ENCODE data around the gene SLC1A2. TPM values are rescaled to one million over a fixed set of nuclear protein-coding genes. Genes with fewer than 3 reads are reported as not detected.

The SLC1A2 gene
- total and polyA plus RNA-seq, 2 donors = 0.38 to 0.71 TPM

DNA sequence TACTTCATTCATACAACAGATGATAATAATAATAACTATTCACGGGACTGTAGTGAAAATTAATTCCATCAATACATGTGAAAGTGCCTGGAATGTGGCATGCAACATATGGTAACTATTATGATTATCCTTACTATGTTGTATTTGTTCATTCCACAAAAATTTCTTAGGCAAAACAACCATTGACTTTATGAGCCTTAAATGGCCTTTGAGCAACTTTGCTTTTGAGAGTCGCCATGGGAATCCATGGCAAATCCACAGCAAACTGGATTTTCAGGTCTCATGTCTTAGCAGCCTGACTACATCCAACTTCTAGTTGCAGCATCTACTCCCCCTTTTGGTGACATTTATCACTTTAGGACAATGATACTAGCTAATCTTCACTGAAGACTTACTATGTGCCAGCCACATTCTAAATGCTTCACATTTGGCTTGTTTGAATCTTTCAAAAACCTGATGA lies 56.8 kb downstream of the SLC1A2 start:
- Histone ChIP-seq H3K27me3 (ENCODE audit: control insufficient read depth in 2 of 2, insufficient read depth in 1 of 2, low read length in 1 of 2) (no peaks in the 10 kb centered on the region), H3K4me3 (ENCODE audit: low read length in 2 of 2) (no peak overlapping the region), H3K36me3 (ENCODE audit: control insufficient read depth in 2 of 2, insufficient read depth in 2 of 2, low read length in 1 of 2) (no peaks in the 10 kb centered on the region), H3K27ac (ENCODE audit: low read depth in 1 of 2, low read length in 1 of 2) (no peak overlapping the region), H3K9me3 (ENCODE audit: control insufficient read depth in 2 of 2, insufficient read depth in 1 of 2, low read length in 1 of 2) (no peaks in the 10 kb centered on the region), H3K4me1 (ENCODE audit: control insufficient read depth in 2 of 2, insufficient read depth in 2 of 2, low read length in 2 of 2) (no peaks in the 10 kb centered on the region)
- DNase-seq (ENCODE audit: low read depth in 6 of 9, low spot score in 9 of 9) = no peak
- 96% methylated on average over 2 of the region's 2 CpGs for WGBS

DNA sequence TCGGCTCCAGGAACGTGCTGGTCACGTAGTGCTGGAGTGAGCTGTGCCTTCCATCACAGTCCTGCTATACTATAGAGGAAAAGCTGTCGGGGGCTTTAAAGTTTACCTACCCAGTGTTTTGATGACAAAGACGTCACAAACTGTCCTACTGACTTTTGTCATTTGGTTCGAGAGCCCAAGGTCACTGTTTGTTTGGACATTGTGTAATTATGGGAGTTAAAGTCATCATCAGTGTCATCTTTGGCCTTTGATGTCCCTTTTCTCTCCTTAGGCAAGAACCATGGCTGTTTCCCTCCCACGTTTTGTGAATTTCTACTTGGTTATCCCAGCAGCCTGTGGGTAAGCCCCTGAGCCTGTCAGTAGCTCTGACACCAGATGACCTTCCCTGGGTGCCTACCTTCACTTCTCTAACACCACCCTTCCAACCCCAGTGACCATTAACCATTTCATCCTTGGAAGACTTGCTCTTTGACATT lies 59.3 kb downstream of the SLC1A2 start:
- WGBS = 93% methylated on average over 7 of the region's 7 CpGs
- DNase-seq (ENCODE audit: low read depth in 6 of 9, low spot score in 9 of 9) = no peak
- Histone ChIP-seq H3K27me3 (ENCODE audit: control insufficient read depth in 2 of 2, insufficient read depth in 1 of 2, low read length in 1 of 2) (no peaks in the 10 kb centered on the region), H3K9me3 (ENCODE audit: control insufficient read depth in 2 of 2, insufficient read depth in 1 of 2, low read length in 1 of 2) (no peaks in the 10 kb centered on the region), H3K4me1 (ENCODE audit: control insufficient read depth in 2 of 2, insufficient read depth in 2 of 2, low read length in 2 of 2) (no peaks in the 10 kb centered on the region), H3K36me3 (ENCODE audit: control insufficient read depth in 2 of 2, insufficient read depth in 2 of 2, low read length in 1 of 2) (no peaks in the 10 kb centered on the region), H3K27ac (ENCODE audit: low read depth in 1 of 2, low read length in 1 of 2) (no peak overlapping the region), H3K4me3 (ENCODE audit: low read length in 2 of 2) (no peak overlapping the region)

DNA sequence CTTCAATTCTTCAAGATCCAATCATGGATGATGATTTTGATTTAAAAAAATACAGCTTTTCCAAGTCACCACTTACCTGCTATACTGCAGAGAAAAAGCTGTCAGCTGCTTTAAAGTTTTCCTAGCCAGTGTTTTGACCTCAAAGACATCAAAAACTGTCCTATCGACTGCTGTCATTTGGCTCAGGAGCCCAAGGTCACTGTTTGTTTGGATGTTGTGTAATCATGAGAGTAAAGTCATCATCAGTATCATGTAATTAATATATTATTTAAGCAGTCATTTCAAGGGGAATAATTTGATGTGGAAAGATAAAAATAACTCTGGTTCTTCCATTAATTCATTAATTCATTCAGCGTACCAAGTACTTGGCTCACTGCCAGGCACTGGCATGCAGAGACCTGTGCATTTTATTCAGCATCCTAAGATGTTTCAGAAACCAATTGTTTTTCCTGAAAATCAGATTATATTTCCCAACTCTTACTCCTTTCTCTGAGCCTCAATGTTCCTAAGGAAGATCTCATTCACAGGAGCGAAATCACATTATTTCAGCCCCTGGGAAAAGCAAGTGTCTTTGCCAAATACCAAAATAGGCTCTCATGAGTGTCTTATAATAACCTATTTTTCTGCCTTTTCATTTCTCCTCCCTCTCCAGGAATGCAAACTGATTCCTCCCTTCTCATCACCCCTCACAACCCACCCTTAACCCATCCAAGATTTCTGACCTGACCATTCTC lies 59.9 kb downstream of the SLC1A2 start:
- H3K9me3 ChIP-seq (ENCODE audit: control insufficient read depth in 2 of 2, insufficient read depth in 1 of 2, low read length in 1 of 2) = no peaks in the 10 kb centered on the region
- DNase-seq (ENCODE audit: low read depth in 6 of 9, low spot score in 9 of 9) = no peak
- WGBS = 91% methylated on average over 3 of the region's 3 CpGs
- H3K27ac ChIP-seq (ENCODE audit: low read depth in 1 of 2, low read length in 1 of 2) = no peak overlapping the region
- H3K36me3 ChIP-seq (ENCODE audit: control insufficient read depth in 2 of 2, insufficient read depth in 2 of 2, low read length in 1 of 2) = no peaks in the 10 kb centered on the region
- no peaks in the 10 kb centered on the region for H3K4me1 ChIP-seq (ENCODE audit: control insufficient read depth in 2 of 2, insufficient read depth in 2 of 2, low read length in 2 of 2)
- no peaks in the 10 kb centered on the region for H3K27me3 ChIP-seq (ENCODE audit: control insufficient read depth in 2 of 2, insufficient read depth in 1 of 2, low read length in 1 of 2)
- H3K4me3 ChIP-seq (ENCODE audit: low read length in 2 of 2) = no peak overlapping the region

DNA sequence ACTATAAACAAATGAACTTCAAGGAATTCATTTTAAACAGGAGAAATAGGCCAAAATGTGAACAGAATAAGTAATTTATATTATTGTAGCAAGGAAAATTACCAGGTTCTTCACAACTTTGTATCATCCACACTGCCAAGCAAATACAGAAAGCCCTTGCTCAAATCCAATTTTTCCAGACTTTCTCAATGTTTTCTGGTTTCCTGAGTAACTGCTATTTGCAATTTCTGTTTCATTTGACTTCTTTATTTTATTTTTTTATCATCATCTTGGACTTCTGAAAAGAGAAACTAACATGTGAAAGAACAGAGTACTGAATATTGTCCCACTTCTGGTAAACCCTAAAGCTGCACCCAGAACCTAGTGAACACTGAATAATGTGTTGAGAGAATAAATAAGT lies 61.0 kb downstream of the SLC1A2 start:
- Histone ChIP-seq H3K4me1 (ENCODE audit: control insufficient read depth in 2 of 2, insufficient read depth in 2 of 2, low read length in 2 of 2) (no peaks in the 10 kb centered on the region), H3K27ac (ENCODE audit: low read depth in 1 of 2, low read length in 1 of 2) (no peak overlapping the region), H3K27me3 (ENCODE audit: control insufficient read depth in 2 of 2, insufficient read depth in 1 of 2, low read length in 1 of 2) (no peaks in the 10 kb centered on the region), H3K36me3 (ENCODE audit: control insufficient read depth in 2 of 2, insufficient read depth in 2 of 2, low read length in 1 of 2) (no peaks in the 10 kb centered on the region), H3K4me3 (ENCODE audit: low read length in 2 of 2) (no peak overlapping the region), H3K9me3 (ENCODE audit: control insufficient read depth in 2 of 2, insufficient read depth in 1 of 2, low read length in 1 of 2) (no peaks in the 10 kb centered on the region)
- DNase-seq (ENCODE audit: low read depth in 6 of 9, low spot score in 9 of 9) = no peak

DNA sequence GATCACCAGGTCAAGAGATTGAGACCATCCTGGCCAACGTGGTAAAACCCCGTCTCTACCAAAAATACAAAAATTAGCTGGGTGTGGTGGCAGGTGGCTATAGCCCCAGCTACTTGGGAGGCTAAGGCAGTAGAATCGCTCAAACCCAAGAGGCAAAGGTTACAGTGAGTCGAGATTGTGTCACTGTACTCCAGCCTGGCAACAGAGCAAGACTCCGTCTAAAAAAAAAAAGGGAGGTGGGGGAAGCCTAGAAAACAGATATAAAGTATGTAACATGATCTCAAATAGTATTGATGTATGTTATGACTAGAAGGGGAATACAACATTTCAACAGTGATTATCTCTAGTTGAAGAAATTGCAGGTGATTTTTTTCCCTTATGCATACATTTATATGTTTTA lies 61.4 kb downstream of the SLC1A2 start:
- 90% methylated on average over 5 of the region's 5 CpGs for WGBS
- H3K36me3 ChIP-seq (ENCODE audit: control insufficient read depth in 2 of 2, insufficient read depth in 2 of 2, low read length in 1 of 2) = no peaks in the 10 kb centered on the region

DNA sequence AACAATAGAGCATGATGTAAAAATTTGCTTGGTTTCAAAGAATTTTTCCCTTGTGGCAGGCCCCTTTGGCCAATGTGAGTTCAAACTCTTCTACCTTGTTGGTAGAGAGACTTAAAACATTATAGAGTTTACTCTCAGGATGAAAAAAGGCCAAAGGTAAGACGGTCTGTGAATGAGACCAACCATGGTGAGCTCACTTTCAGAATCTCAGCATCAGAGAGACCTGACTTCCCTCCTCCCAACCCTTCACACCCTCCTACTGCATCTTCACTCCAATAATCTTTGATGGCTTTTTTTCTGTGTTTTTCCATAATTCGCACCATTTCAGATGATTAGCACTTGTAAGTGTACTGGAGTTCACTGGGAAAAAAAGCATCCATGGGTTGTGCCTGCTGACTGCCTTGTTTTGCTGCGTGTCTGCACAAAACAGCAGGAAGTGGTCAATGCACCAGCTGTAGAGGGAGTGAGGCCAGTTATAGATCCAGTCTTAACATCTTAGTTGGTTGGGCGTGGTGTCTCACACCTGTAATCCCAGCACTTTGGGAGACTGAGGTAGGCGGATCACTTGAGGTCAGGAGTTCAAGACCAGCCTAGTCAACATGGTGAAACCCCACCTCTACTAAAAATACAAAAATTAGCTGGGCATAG lies 64.1 kb downstream of the SLC1A2 start:
- 91% methylated on average over 5 of the region's 5 CpGs for WGBS
- no peaks in the 10 kb centered on the region for H3K9me3 ChIP-seq (ENCODE audit: control insufficient read depth in 2 of 2, insufficient read depth in 1 of 2, low read length in 1 of 2)
- no peak overlapping the region for H3K27ac ChIP-seq (ENCODE audit: low read depth in 1 of 2, low read length in 1 of 2)
- H3K4me1 ChIP-seq (ENCODE audit: control insufficient read depth in 2 of 2, insufficient read depth in 2 of 2, low read length in 2 of 2) = no peaks in the 10 kb centered on the region
- no peak overlapping the region for H3K4me3 ChIP-seq (ENCODE audit: low read length in 2 of 2)
- H3K36me3 ChIP-seq (ENCODE audit: control insufficient read depth in 2 of 2, insufficient read depth in 2 of 2, low read length in 1 of 2) = no peaks in the 10 kb centered on the region
- DNase-seq (ENCODE audit: low read depth in 6 of 9, low spot score in 9 of 9) = no peak
- H3K27me3 ChIP-seq (ENCODE audit: control insufficient read depth in 2 of 2, insufficient read depth in 1 of 2, low read length in 1 of 2) = no peaks in the 10 kb centered on the region

More for the DNA sequence above, 61.4 kb downstream of the SLC1A2 start:
- Histone ChIP-seq H3K27ac (ENCODE audit: low read depth in 1 of 2, low read length in 1 of 2) (no peak overlapping the region), H3K27me3 (ENCODE audit: control insufficient read depth in 2 of 2, insufficient read depth in 1 of 2, low read length in 1 of 2) (no peaks in the 10 kb centered on the region), H3K4me3 (ENCODE audit: low read length in 2 of 2) (no peak overlapping the region), H3K9me3 (ENCODE audit: control insufficient read depth in 2 of 2, insufficient read depth in 1 of 2, low read length in 1 of 2) (no peaks in the 10 kb centered on the region), H3K4me1 (ENCODE audit: control insufficient read depth in 2 of 2, insufficient read depth in 2 of 2, low read length in 2 of 2) (no peaks in the 10 kb centered on the region)
- DNase-seq (ENCODE audit: low read depth in 6 of 9, low spot score in 9 of 9) = no peak

DNA sequence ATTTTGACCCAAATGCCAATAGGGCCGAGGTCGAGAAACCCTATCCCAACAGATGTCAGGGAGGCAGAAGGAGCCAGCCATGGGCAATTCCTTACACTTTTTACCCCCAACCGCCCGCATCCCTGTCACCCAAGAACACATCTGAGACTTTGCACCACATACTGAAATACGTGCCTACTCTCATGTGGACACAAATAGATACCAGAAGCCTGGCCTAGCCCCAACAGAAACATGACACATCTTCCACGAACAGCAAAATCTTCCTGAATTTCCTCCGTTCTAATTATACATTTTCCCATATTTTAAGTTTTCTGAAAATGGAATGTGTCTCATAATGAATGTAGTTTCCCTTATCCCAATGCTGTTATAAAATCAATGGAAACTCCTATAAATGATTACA lies 64.7 kb downstream of the SLC1A2 start:
- H3K27me3 ChIP-seq (ENCODE audit: control insufficient read depth in 2 of 2, insufficient read depth in 1 of 2, low read length in 1 of 2) = no peaks in the 10 kb centered on the region
- 97% methylated on average over 7 of the region's 7 CpGs for WGBS
- no peaks in the 10 kb centered on the region for H3K9me3 ChIP-seq (ENCODE audit: control insufficient read depth in 2 of 2, insufficient read depth in 1 of 2, low read length in 1 of 2)
- no peak overlapping the region for H3K27ac ChIP-seq (ENCODE audit: low read depth in 1 of 2, low read length in 1 of 2)
- DNase-seq (ENCODE audit: low read depth in 6 of 9, low spot score in 9 of 9) = no peak
- H3K36me3 ChIP-seq (ENCODE audit: control insufficient read depth in 2 of 2, insufficient read depth in 2 of 2, low read length in 1 of 2) = no peaks in the 10 kb centered on the region
- H3K4me1 ChIP-seq (ENCODE audit: control insufficient read depth in 2 of 2, insufficient read depth in 2 of 2, low read length in 2 of 2) = peaks cover 0 to 2% of the 10 kb centered on the region in 2 donors
- no peak overlapping the region for H3K4me3 ChIP-seq (ENCODE audit: low read length in 2 of 2)

DNA sequence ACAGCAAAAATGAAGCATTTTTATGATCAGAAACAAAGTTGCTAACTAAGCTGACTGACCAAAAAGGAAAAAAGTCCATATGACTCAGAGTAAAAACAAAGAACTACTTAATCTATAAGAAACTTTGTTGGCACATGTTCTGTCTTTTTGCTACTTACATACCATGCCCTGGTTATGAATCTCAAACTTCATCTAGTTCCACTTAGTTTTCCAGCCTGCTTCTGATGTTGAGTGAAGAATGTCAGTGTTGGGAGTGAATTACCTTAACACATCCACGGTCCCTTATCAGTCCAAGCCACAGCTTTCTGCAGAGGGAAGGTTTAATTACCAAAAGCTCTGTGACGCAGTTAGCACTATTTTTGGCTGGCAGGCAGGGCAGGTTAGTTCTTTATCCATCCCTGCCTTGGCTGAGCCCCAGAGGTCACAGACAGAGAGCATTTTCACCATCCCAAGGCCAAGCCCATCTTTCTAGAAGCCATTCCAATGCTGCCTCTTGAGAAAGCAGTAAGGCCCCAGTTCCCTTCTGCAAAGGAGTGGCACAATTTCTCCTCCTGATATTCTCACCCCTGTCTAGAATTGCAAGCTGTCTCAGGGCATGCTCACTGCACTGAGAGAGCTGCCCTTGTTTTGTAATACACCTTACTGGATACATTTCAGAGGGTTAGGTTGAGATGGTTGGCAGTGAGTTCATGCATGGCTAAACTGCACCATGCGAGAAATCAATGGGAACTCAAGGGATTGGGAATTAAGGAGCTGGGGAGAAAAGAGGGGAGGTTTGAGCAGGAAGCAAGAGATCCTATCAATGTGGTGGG lies 67.1 kb downstream of the SLC1A2 start:
- Histone ChIP-seq H3K4me1 (ENCODE audit: control insufficient read depth in 2 of 2, insufficient read depth in 2 of 2, low read length in 2 of 2) (peaks cover 0 to 6% of the 10 kb centered on the region in 2 donors), H3K27me3 (ENCODE audit: control insufficient read depth in 2 of 2, insufficient read depth in 1 of 2, low read length in 1 of 2) (no peaks in the 10 kb centered on the region), H3K27ac (ENCODE audit: low read depth in 1 of 2, low read length in 1 of 2) (no peak overlapping the region), H3K9me3 (ENCODE audit: control insufficient read depth in 2 of 2, insufficient read depth in 1 of 2, low read length in 1 of 2) (no peaks in the 10 kb centered on the region), H3K36me3 (ENCODE audit: control insufficient read depth in 2 of 2, insufficient read depth in 2 of 2, low read length in 1 of 2) (no peaks in the 10 kb centered on the region), H3K4me3 (ENCODE audit: low read length in 2 of 2) (no peak overlapping the region)
- DNase-seq (ENCODE audit: low read depth in 6 of 9, low spot score in 9 of 9) = no peak
- 78% methylated on average over 3 of the region's 3 CpGs for WGBS

DNA sequence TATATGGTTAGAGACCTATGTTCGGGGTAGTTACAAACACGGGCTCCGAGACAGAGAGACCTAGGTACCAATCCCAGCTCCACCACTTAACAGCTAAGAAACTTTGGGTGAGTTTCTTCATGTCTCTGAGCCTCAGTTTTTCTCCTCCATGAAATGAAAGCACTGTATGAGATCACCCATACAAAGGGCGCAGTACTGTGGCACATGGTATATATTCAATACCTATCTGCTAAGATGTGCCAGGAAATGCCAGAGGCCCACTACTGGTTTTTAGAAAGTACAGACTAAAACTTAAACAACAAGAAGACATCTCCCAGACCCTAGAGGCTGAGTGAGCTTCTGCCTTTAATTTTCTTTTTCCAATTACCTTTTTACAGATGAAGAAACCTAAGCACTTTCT lies 69.5 kb downstream of the SLC1A2 start:
- Histone ChIP-seq H3K9me3 (ENCODE audit: control insufficient read depth in 2 of 2, insufficient read depth in 1 of 2, low read length in 1 of 2) (no peaks in the 10 kb centered on the region), H3K27ac (ENCODE audit: low read depth in 1 of 2, low read length in 1 of 2) (no peak overlapping the region), H3K36me3 (ENCODE audit: control insufficient read depth in 2 of 2, insufficient read depth in 2 of 2, low read length in 1 of 2) (no peaks in the 10 kb centered on the region), H3K4me1 (ENCODE audit: control insufficient read depth in 2 of 2, insufficient read depth in 2 of 2, low read length in 2 of 2) (peaks cover 0 to 9% of the 10 kb centered on the region in 2 donors), H3K27me3 (ENCODE audit: control insufficient read depth in 2 of 2, insufficient read depth in 1 of 2, low read length in 1 of 2) (no peaks in the 10 kb centered on the region), H3K4me3 (ENCODE audit: low read length in 2 of 2) (no peak overlapping the region)
- DNase-seq (ENCODE audit: low read depth in 6 of 9, low spot score in 9 of 9) = no peak
- WGBS = 98% methylated on average over 4 of the region's 4 CpGs
